GM21381 (cell line): ENCODE measurements around the gene IMPG2.

ENCODE experiments used
- ATAC-seq: cut with Tn5 transposase; IDR thresholded peaks from one replicate; pipeline ENCODE4 v1.9.1; 2021; ENCODE audit warnings: mild to moderate bottlenecking, moderate library complexity; ENCODE audit not compliant: unreplicated experiment

IMPG2 gene

DNA sequence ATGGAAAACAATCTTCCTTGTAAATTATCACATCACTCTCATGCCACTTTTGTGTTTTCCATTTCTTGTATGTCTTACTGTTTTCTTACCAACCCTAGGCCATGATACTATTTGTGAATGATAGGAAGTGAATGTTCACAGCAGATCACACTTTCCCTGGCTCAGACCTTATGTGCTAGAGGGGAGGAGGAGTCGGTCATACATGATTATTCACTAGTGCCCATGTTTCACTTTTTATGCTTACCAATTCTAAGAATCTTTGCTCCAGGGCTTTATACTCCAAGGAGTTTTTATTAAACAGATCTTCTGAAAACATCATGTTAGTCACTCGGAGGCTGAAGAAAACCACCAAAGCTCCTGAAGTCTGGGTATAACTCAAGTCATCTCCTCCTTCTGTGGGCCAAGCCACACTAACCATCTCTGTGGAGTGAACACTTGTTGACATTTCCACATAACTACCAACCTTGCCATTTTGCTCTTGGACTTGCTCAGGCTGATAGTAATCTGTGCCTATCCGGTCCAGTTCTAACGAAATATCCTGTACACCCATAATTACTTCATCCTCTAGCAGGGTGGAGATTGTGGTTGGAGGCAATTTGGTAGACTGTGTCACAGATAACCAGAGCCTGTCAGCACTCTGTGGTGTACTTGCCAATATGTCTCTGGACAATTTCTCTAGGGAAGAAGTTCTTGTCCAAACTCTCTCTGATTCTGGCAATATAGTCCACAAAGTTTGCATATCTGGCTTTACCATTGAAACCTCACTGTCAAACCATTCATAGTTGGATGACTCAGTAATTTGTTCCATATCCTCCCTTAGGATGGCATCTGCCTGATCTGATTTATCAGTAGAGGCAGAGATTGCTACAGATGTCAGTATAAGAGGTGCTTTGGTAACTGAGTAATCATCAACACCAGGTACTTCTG lies 76.8 kb downstream of the IMPG2 start:
- ATAC-seq: no peak

GRCh38 chr3:101240719-101241399 lies 79.5 kb downstream of the IMPG2 start:
- ATAC-seq: no peak

- no peak for ATAC-seq
Measured at GRCh38 chr3:101235048-101235447, 85.3 kb downstream of the IMPG2 start.

DNA sequence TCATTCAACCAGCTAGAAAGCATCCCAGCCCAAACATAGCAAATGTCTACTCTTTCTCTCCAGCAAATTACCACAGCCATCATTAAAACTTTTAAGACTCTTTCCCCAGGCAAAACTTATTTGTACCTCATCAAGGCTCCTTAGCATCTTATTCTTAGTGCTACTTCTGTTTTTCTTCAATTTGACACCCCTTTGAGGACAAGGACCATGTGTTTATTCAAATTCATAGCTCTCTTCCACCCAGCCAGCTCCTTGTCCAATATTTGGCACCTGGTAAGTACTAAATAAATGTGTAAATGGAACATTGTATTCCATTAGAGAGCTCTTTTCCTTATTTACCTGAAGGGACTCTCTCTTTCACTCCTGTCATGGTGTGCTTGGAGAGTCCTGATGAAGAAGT lies 89.8 kb downstream of the IMPG2 start:
- no peak for ATAC-seq

- no peak for ATAC-seq
Measured at GRCh38 chr3:101229681-101230080, 90.7 kb downstream of the IMPG2 start.

- ATAC-seq: no peak
Measured at GRCh38 chr3:101228441-101228840, 91.9 kb downstream of the IMPG2 start.

GRCh38 chr3:101224739-101225138 lies 95.6 kb downstream of the IMPG2 start:
- ATAC-seq: no peak

DNA sequence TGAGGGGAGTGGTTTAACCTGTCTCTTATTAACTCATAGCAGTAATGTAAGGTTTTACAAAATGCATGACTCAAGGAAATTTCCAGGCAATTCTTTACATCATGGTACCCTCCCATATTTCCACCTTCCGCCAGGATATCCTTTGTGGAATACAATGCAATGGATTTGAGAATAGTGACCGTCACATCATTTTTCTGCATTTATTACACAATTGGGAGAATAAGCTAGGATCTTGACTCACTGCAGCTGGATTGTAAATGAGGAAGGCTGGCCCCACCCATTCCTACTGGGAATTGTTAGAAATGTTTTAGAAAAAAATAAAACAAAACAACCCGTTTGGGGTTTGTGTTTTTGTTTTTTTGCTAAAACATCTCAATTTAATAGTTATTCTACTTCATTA lies 97.4 kb downstream of the IMPG2 start:
- ATAC-seq: no peak

DNA sequence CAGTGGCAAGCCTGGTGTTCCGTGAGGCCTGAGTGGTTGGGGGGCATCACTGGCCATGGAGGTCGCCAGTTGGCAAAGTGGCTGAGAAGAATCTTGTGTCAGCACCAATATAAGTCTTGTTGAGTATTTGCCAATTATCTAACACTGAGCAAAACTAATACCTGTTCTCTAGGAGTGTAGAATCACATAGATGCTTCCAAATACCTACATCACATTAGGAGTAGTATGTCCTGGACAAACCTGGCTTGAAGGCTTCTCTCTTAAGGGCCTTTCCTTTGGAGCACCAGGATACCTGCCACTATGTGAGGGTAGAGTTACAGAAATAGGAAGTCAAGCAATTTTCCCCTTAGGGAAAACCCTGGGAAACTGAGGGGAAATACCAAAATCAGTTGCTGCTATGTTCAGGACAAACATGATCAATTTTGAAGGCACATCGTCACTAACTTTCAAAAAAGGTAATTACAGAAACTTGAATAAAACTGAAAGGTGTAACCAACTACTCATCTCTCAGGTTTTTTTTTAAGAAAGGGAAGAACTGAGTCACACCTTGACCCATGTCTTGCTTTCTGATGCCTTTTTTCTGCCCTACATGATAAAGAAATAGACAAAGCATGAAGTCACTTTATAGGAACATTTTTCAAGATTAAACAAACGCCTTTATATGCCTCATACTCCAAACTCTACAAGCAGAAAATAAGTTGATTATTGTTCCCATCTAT lies 100.4 kb downstream of the IMPG2 start:
- no peak for ATAC-seq

- no peak for ATAC-seq
Measured at GRCh38 chr3:101217472-101218245, 102.7 kb downstream of the IMPG2 start.

DNA sequence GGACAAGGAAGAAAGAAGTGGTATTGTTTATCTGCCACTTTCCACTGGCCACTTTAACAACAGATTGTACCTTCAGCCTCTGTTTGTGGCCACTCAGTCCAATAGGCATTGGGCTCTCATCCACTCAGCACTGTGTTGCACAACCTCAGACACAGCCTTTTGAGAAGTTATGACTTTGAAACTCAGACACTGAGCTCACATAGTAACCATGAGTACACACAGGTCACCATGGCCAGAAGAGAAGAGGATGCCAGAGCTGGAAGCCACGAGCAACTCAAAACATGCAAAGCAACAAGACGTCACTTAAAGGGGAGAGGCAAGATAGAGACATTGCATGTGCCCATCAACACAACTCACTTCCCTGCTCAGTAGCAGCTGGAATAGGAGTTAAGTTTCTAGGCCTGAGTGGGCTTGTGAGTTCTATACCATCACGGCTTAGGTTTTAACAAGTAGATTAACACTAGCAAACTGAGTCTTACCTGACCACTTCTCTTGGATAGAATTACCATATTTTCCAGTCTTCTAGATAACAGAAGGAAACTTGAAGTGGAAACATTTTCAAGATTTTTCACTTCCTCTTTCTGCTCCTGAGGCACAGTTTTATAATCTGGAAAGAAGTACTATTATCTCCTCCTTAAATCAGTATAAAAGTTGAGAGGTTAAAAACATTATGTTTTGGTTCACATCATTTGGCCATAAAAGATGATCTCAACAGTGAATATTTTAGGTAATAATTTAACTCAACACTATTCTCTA lies 103.5 kb downstream of the IMPG2 start:
- ATAC-seq: no peak

DNA sequence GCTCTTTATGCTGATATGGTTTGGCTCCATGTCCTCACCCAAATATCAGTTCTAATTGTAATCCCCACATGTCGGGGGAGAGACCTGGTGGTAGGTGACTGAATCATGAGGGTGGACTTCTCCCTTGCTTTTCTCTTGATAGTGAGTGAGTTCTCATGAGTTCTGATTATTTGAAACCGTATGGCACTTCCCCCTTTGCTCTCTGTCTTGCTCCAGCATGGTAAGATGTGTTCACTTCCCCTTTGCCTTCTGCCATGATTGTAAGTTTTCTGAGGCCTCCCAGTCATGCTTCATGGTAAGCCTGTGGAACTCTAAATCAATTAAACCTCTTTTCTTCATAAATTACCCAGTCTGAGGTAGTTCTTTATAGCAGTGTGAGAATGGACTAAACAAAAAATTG lies 107.6 kb downstream of the IMPG2 start:
- no peak for ATAC-seq

GRCh38 chr3:101204246-101204645 lies 116.1 kb downstream of the IMPG2 start:
- ATAC-seq: no peak

GRCh38 chr3:101203411-101203810 lies 117.0 kb downstream of the IMPG2 start:
- ATAC-seq: no peak

DNA sequence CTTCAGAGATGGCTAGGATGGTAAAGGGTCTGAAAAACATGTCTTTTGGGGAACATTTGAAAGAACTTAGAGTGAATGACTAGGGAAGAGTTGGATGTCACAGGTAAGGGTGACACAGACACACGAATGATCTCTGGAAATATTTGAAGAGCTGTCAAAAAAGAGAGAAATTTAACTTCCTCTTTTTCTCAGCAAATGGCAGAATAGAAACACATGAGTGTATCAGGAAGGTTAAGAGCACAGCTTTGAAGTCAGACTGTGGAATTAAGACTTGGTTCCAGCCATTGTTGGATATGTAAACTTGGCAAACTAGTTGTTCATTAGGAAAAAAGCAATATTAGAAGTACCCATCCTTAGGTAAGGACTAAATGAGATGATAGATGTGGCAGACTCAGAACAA lies 117.7 kb downstream of the IMPG2 start:
- ATAC-seq: no peak

GRCh38 chr3:101200461-101200860 lies 119.9 kb downstream of the IMPG2 start:
- ATAC-seq: no peak

DNA sequence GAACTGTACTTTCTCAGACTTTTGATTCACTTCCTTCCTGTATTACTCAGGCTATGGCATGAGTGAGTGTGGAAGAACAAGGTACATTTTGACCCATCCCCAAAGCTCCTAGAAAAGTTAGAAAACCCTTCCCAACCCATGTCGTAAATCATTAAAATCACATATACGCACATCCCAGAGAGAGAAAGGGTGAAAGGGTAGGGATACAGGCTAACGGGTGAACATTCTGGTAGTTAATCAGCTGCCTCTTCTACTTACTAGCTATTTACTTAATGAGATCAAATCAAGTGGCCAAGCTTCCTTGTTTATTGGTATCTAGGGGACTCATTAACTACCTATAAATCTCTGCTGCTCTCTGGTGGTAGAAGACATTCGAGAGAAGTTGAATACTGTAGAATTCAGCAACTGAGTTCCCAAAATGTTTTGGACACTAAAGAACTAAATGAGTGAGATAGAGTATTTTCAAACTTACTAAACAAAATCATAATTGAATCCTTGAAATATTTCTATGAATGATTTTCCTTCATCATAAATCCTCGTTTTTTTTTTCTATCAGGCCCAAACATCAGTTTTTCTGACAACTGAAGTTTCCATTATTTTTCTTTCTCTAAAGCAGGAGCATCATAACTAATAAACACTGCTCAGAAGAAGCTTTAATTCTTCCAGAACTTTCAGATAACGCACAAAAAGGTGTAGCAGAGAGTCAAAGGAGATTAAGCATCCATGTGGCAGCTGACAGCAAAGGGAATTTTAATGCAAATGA lies 124.2 kb downstream of the IMPG2 start:
- ATAC-seq: no peak

DNA sequence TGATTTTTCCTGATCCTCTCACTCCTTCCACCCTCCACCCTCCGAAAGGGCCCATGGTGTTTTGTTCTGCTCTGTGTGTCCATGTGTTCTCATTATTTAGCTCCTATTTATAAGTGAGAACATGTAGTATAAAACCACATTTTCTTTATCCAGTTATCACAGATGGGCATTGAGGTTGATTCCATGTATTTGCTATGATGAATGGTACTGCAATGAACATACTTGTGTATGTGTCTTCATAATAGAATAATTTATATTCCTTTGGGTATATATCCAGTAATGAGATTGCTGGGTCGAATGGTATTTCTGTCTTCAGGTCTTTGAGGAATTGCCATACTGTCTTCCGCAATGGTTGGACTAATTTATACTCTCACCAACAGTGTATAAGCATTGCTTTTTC lies 126.0 kb downstream of the IMPG2 start:
- ATAC-seq: no peak

DNA sequence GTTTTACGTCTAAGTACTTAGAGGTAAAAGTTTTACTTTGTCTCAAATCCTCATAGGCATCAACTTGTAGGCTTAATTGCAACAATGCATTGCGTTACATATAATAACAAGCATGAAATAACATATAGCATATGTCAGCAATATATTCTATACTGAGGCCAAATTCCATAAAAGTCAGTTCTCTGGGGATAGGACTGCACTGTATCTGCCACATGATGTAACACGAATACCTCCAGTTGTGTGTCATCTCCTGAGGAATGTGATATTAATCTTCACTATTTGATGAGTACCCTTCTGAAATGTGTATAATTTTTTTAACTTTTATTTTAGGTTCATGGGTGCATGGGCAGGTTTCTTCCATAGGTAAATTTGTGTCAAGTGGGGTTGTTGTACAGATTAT lies 126.4 kb downstream of the IMPG2 start:
- no peak for ATAC-seq
